Adrenal gland (tissue), 19 donors: ENCODE results near the gene CIDEC. TPM values are rescaled to one million over a fixed set of nuclear protein-coding genes. Genes with fewer than 3 reads are reported as not detected.

Experiments
- DNase-seq, 7 donors: peaks; one replicate each; pipeline ENCODE4 v3.0.0-alpha.2; 2019 to 2020
- H3K27ac ChIP-seq, 5 donors: fragments of 200-600 bp; sonication (generic) in 4 of 5; 1 replicate in 3 of 5; 2 replicates in 2 of 5; pipeline versions ENCODE4 v1.5.1 to v1.8.0; 2016 to 2020; ENCODE audit warnings: mild to moderate bottlenecking in 1 of 5
- H3K27me3 ChIP-seq: fragments of 200-600 bp; 2 replicates; pipeline ENCODE4 v1.8.0; 2021
- H3K36me3 ChIP-seq, 2 donors: fragments of 200-600 bp; replicated peaks in 1 of 2; 1 replicate in 1 of 2; 2 replicates in 1 of 2; pipeline versions ENCODE4 v1.5.1 to v1.8.0; 2018 to 2022
- H3K4me1 ChIP-seq, 2 donors: fragments of 200-600 bp; replicated peaks in 1 of 2; 1 replicate in 1 of 2; 2 replicates in 1 of 2; pipeline versions ENCODE4 v1.5.1 to v1.8.0; 2018 to 2021
- H3K4me3 ChIP-seq, 4 donors: fragments of 200-600 bp; sonication (generic) in 3 of 4; one replicate each; pipeline ENCODE4 v1.5.1; 2016 to 2018
- H3K9me3 ChIP-seq, 3 donors: fragments of 200-600 bp; sonication (generic) in 1 of 3; replicated peaks in 1 of 3; 1 replicate in 2 of 3; 2 replicates in 1 of 3; pipeline versions ENCODE4 v1.5.1 to v1.8.0; 2016 to 2021
- CTCF ChIP-seq, 6 experiments: fragments of 450-650 bp in 4 of 6; fragments of 200-600 bp in 2 of 6; sonication (generic) in 1 of 6; IDR thresholded peaks; 1 replicate in 5 of 6; 2 replicates in 1 of 6; pipeline versions ENCODE4 v1.5.1 to v1.8.0; 2016 to 2021; ENCODE audit warnings: antibody characterized with exemption in 6 of 6, mild to moderate bottlenecking in 2 of 6, moderate library complexity in 1 of 6
- POLR2A ChIP-seq, 2 donors: fragments of 450-650 bp; IDR thresholded peaks; one replicate each; pipeline ENCODE4 v1.6.1; 2017; ENCODE audit warnings: antibody characterized with exemption in 2 of 2, mild to moderate bottlenecking in 2 of 2, moderate library complexity in 1 of 2
- WGBS, 4 donors: extraction: QIAGEN DNeasy Blood & Tissue Kit in 2 of 4; methylation state at CpG; one replicate each; pipeline versions ENCODE4 v1.1.5 to v1.1.7; 2013 to 2017; 5-methylcytosine and 5-hydroxymethylcytosine counted together
- intact Hi-C, 2 donors: fragments of 100-400 bp; cut with DNase I; formaldehyde crosslinking; loops; one replicate each; pipeline versions ENCODE4 v1.14.1 to v1.15.0; 2022 to 2023
- long read RNA-seq, 10 donors: library from polyadenylated mRNA in 3 of 10; unstranded in 2 of 10; stranded (forward) in 1 of 10; transcript quantifications; one replicate each; pipeline ENCODE4 v2.0.0 and lab custom pipeline, GENCODE V29; 2021 to 2026
- polyA plus RNA-seq, 3 donors: library from polyadenylated mRNA; stranded (reverse); fragments of 200-250 nt in 2 of 3; fragments of 350-450 nt in 1 of 3; fragmentation: Illumina TruSeq in 1 of 3; extraction: RNeasy Lipid Tissue Mini Kit (QIAGEN cat#74804) in 1 of 3; gene quantifications; one replicate each; pipeline ENCODE4 v1.2.3, GENCODE V29; 2013 to 2014
- total RNA-seq, 9 donors: library from RNA; depleted of rRNA in 4 of 9; stranded (reverse); fragments of >200 nt in 4 of 9; fragments of 120-200 nt in 1 of 9; fragmentation: NEBNext Ultra II Directional in 1 of 9; extraction: Animal tissue kit (Norgen Biotek cat#: 25700) in 1 of 9; gene quantifications; one replicate each; pipeline versions ENCODE4 v1.1.0 to v1.2.4, GENCODE V29; 2013 to 2023
- donor health status: healthy with polysubstance abuse.
- donor health status: Bipolar disorder and iron deficiency.
- donor health status: DM: yes; HTN: yes; CAD: no.
- donor health status: DM: no; HTN: no; CAD: no.
- donor health status: DM: no; HTN: no; CAD: no.
- donor health status: DM: yes; HTN: yes; CAD: no.

The CIDEC gene, protein sequence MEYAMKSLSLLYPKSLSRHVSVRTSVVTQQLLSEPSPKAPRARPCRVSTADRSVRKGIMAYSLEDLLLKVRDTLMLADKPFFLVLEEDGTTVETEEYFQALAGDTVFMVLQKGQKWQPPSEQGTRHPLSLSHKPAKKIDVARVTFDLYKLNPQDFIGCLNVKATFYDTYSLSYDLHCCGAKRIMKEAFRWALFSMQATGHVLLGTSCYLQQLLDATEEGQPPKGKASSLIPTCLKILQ
- total RNA-seq (1 to 10 TPM in 5 of 9 donors, under 1 TPM in 3, not detected in 1; 0.22 to 5.9 (median 1.2) TPM), polyA plus RNA-seq (100 to 1,000 TPM in 1 of 3 donors, 1 to 10 TPM in 1, under 1 TPM in 1; 0.38 to 108 (median 3.9) TPM)
- long read RNA-seq, donor 1, result 0 reads
- long read RNA-seq, donor 2, result 0 reads
- long read RNA-seq, donor 3, result 0 reads
- long read RNA-seq, donor 4, result 0 reads
- long read RNA-seq, donor 5, partial matches to known transcripts, result 1 of 4 reads
- long read RNA-seq, donor 5, other reads (novel, unspliced or antisense), result 3 of 4 reads
- long read RNA-seq, donor 6, result 0 reads
- long read RNA-seq, donor 7, result 0 reads
- long read RNA-seq, donor 8, result 0 reads
- long read RNA-seq, donor 9, result 0 reads
- long read RNA-seq, donor 10, result 0 reads

DNA sequence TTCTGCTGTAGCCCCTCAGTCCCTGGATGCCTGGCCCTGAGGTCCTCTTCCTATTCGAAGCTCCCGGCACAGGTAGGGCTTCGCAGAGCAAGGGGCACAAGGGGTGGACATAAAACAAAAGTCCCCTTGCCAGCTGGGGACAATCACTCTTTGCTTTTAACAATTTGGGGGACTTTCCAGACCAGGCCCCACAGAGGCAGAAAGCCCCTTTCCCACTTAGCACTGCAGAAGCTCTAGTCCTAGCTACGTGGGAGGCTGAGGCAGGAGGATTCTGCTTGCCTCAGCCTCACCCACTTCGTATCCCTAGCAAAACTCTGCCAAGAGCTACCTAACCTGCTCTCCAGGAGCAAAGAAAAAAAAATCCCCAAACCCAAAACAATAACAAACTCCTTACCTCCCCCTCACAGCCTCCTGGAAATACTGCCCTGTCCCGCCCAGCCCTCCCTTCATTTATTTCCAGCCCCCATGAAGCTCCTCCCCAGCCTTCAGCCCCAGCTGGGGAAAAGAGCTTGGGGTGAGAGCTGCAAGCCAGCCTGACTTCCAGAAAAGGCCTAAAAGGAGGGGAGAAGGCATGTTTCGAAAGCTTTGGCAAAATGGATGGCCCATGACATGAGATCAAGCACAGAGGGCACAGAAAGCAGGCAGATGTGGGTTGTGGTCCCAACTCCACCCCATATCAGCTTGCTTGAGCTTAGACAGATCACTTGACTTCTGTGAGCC lies at the start of gene CIDEC:
Gene CIDEC, minus strand, starts transcription at position 424 of the 720 bp plus-strand sequence. CDS start 1,767 bp downstream, outside the sequence.
- no peak within 1 kb of the TSS for H3K27ac ChIP-seq
- 86 to 92% (median 90%) methylated on average over 6 to 7 of the region's 7 CpGs for WGBS, 4 donors
- H3K27me3 ChIP-seq, result no peaks in the 10 kb centered on the region
- intact Hi-C loops, result no loop called here
- DNase-seq, result no peak
- TF ChIP-seq POLR2A (IDR thresholded peaks at IDR 0.05), result no peak
- TF ChIP-seq CTCF (IDR thresholded peaks at IDR 0.05), result no peak
- no peak within 1 kb of the TSS for H3K4me3 ChIP-seq
- H3K36me3 ChIP-seq, result no peaks in the 10 kb centered on the region
- H3K9me3 ChIP-seq, result no peaks in the 10 kb centered on the region
- H3K4me1 ChIP-seq, result peaks cover 7 to 14% of the 10 kb centered on the region in 2 donors

DNA sequence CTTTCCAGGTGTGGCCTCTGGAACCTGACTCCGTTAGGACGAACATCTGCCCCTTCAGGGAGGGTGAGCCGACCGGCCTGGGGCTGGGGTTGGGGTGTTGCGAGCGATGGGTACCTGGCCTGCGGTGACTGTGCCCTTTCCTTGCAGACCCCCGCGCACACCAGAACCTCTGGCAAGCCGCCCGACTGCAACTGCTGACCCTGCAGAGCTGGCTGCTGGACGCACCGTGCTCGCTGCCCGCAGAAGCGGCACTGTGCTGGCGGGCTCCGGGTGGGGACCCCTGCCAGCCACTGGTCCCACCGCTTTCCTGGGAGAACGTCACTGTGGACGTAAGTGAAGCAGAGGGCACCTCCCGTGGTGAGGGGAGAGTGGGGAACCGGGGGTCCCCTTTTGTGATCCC lies 48.1 kb upstream of the CIDEC start:
- 90 to 98% (median 95%) methylated on average over 4 to 23 of the region's 23 CpGs for WGBS, 4 donors
- Histone ChIP-seq H3K9me3 (no peaks in the 10 kb centered on the region), H3K27me3 (no peaks in the 10 kb centered on the region), H3K36me3 (peaks cover 0 to 29% of the 10 kb centered on the region in 2 donors), H3K4me1 (peaks cover 4 to 8% of the 10 kb centered on the region in 2 donors), H3K27ac (no peak overlapping the region), H3K4me3 (no peak overlapping the region)
- TF ChIP-seq CTCF (IDR thresholded peaks at IDR 0.05) (no peak), POLR2A (IDR thresholded peaks at IDR 0.05) (no peak)
- intact Hi-C loops, result no loop called here
- no peak for DNase-seq

DNA sequence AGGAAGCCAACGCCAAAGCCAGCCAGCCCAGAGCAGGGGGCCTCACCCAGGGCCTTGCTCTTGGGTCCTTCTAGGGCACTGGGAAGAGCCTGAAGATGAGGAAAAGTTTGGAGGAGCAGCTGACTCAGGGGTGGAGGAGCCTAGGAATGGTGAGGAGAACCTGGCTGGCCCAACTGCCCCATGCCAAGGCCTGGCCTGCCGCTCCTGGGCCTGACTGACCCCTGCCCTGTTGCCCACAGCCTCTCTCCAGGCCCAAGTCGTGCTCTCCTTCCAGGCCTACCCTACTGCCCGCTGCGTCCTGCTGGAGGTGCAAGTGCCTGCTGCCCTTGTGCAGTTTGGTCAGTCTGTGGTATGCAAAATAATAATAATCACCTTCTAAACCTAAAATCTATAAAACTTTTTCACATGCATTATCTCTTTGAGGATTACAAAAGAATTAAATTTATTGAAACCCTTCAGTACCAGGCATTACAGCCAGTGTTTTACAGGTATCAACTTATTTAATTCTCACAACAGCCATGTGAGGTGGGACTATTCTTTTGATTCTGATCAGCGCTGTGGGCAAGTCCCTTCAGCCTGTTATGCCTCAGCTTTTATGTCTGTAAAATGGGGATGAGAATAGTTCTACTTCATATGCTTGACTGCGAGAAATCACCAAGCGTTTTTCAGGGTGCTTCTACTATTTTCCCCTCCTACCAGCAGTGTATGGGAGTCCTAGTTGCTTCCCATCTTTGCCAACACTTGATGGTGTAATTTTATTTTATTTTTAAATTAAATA lies 38.4 kb upstream of the CIDEC start:
- no peak for DNase-seq
- 89 to 94% (median 90%) methylated on average over 4 to 8 of the region's 8 CpGs for WGBS, 4 donors
- H3K4me3 ChIP-seq, result peak overlapping the region in 1 of 4 donors; percentile 69

More for the DNA sequence above, 38.4 kb upstream of the CIDEC start:
- no peak overlapping the region for H3K27ac ChIP-seq
- H3K4me1 ChIP-seq, result peaks cover 31 to 49% of the 10 kb centered on the region in 2 donors
- TF ChIP-seq CTCF (IDR thresholded peaks at IDR 0.05) (no peak), POLR2A (IDR thresholded peaks at IDR 0.05) (no peak)
- H3K27me3 ChIP-seq, result no peaks in the 10 kb centered on the region
- no peaks in the 10 kb centered on the region for H3K36me3 ChIP-seq
- intact Hi-C loops, result no loop called here
- no peaks in the 10 kb centered on the region for H3K9me3 ChIP-seq
